ENCODE results near the gene AUTS2.

Gene AUTS2

GRCh38 chr7:70838292-70838907 lies 1240.1 kb downstream of the AUTS2 start:
- Histone ChIP-seq H3K27me3 (ENCODE audit: insufficient read depth, insufficient read length) (no peaks in the 10 kb centered on the region), H3K9me3 (ENCODE audit: insufficient read depth, low read length) (peaks cover 16% of the 10 kb centered on the region), H3K4me3 (ENCODE audit: insufficient read length, low read depth) (no peak overlapping the region), H3K9ac (ENCODE audit: insufficient read length, low read depth) (no peak overlapping the region), H3K36me3 (ENCODE audit: insufficient read depth, insufficient read length, low read length) (no peaks in the 10 kb centered on the region), H3K4me1 (ENCODE audit: insufficient read depth, insufficient read length) (no peaks in the 10 kb centered on the region)
- TF ChIP-seq YY1 (IDR thresholded peaks at IDR 0.05; ENCODE audit: insufficient read depth, insufficient read length): no peak
- no peak for TF ChIP-seq ZNF274 (IDR thresholded peaks at IDR 0.05; ENCODE audit: low read depth, low read length)
- TF ChIP-seq SUZ12 (IDR thresholded peaks at IDR 0.05; ENCODE audit: extremely low read depth, insufficient read depth, insufficient read length): no peak
- no peak for DNase-seq (ENCODE audit: low read depth, low spot score)
